Measurements from ENCODE around the gene MAZ. TPM values are rescaled to one million over a fixed set of nuclear protein-coding genes. Genes with fewer than 3 reads are reported as not detected.
A peak's percentile ranks its signal among the peaks of the same experiment; 100 is the strongest.

MAZ gene
- polyA plus RNA-seq, 1 donor from 2014 or later = 147 TPM

- H3K9me2 ChIP-seq (ENCODE audit: insufficient read depth, low read length) = no peaks in the 10 kb centered on the region
- no peaks in the 10 kb centered on the region for H3K27me3 ChIP-seq (ENCODE audit: insufficient read depth, low read depth, low read length)
- peak overlapping the region; percentile 88 for H3K27ac ChIP-seq (ENCODE audit: low read length)
- H3K9ac ChIP-seq (ENCODE audit: low read length) = peak overlapping the region; percentile 99
- peaks cover 25% of the 10 kb centered on the region for H3K79me2 ChIP-seq (replicated peaks; ENCODE audit: insufficient read depth, low read length)
- H2AFZ ChIP-seq (ENCODE audit: low read depth, low read length) = no peak overlapping the region
- H3K4me3 ChIP-seq (ENCODE audit: low read length) = peak overlapping the region; percentile 100
- H3K9me3 ChIP-seq (ENCODE audit: low read length) = no peaks in the 10 kb centered on the region
- TF ChIP-seq SMC3 (conservative IDR thresholded peaks at IDR 0.05; ENCODE audit: poor library complexity) (peak; percentile 73), CTCF (IDR thresholded peaks at IDR 0.05; ENCODE audit: poor library complexity, severe bottlenecking) (peak; percentile 78), TAF1 (IDR thresholded peaks at IDR 0.05; ENCODE audit: low read depth) (peak; percentile 70), RAD21 (conservative IDR thresholded peaks at IDR 0.05) (peak; percentile 71), REST (IDR thresholded peaks at IDR 0.05; ENCODE audit: borderline replicate concordance) (peak; percentile 55), EZH2 (IDR thresholded peaks at IDR 0.05; ENCODE audit: borderline replicate concordance, insufficient read depth, low read length, poor library complexity, severe bottlenecking) (no peak), EP300 (conservative IDR thresholded peaks at IDR 0.05; ENCODE audit: poor library complexity, severe bottlenecking) (no peak), MXI1 (conservative IDR thresholded peaks at IDR 0.05; ENCODE audit: poor library complexity, severe bottlenecking) (peak; percentile 95), POLR2AphosphoS5 (IDR thresholded peaks at IDR 0.05) (peak; percentile 58)
- H4K20me1 ChIP-seq (ENCODE audit: insufficient read depth) = peaks cover 3% of the 10 kb centered on the region
- peak overlapping the region; percentile 69 for H3K4me2 ChIP-seq (ENCODE audit: low read length)
- no peaks in the 10 kb centered on the region for H3K36me3 ChIP-seq (ENCODE audit: insufficient read depth, low read length)
- peaks cover 7% of the 10 kb centered on the region for H3F3A ChIP-seq (ENCODE audit: insufficient read depth, low read length, poor library complexity, severe bottlenecking)
These were observed 1.3 kb downstream of the MAZ start for GRCh38 chr16:29807426-29808218.

GRCh38 chr16:29808219-29808900 is 2.0 kb downstream of the MAZ start:
- H3F3A ChIP-seq (ENCODE audit: insufficient read depth, low read length, poor library complexity, severe bottlenecking) = peaks cover 7% of the 10 kb centered on the region
- H3K79me2 ChIP-seq (replicated peaks; ENCODE audit: insufficient read depth, low read length) = peaks cover 33% of the 10 kb centered on the region
- H3K36me3 ChIP-seq (ENCODE audit: insufficient read depth, low read length) = no peaks in the 10 kb centered on the region
- no peak overlapping the region for H2AFZ ChIP-seq (ENCODE audit: low read depth, low read length)
- H3K4me2 ChIP-seq (ENCODE audit: low read length) = peak overlapping the region; percentile 69
- H3K9ac ChIP-seq (ENCODE audit: low read length) = peak overlapping the region; percentile 99
- TF ChIP-seq POLR2AphosphoS5 (IDR thresholded peaks at IDR 0.05) (no peak), SMC3 (conservative IDR thresholded peaks at IDR 0.05; ENCODE audit: poor library complexity) (no peak), CTCF (IDR thresholded peaks at IDR 0.05; ENCODE audit: poor library complexity, severe bottlenecking) (no peak), MXI1 (conservative IDR thresholded peaks at IDR 0.05; ENCODE audit: poor library complexity, severe bottlenecking) (no peak)
- peak overlapping the region; percentile 100 for H3K4me3 ChIP-seq (ENCODE audit: low read length)
- H3K9me3 ChIP-seq (ENCODE audit: low read length) = no peaks in the 10 kb centered on the region
- H3K9me2 ChIP-seq (ENCODE audit: insufficient read depth, low read length) = no peaks in the 10 kb centered on the region
- peak overlapping the region; percentile 88 for H3K27ac ChIP-seq (ENCODE audit: low read length)
- peaks cover 3% of the 10 kb centered on the region for H4K20me1 ChIP-seq (ENCODE audit: insufficient read depth)
- no peaks in the 10 kb centered on the region for H3K27me3 ChIP-seq (ENCODE audit: insufficient read depth, low read depth, low read length)
